Measurements from ENCODE around the gene PRR20B. TPM values are rescaled to one million over a fixed set of nuclear protein-coding genes. Genes with fewer than 3 reads are reported as not detected.
"Not testable (repeated sequence)": the region's sequence is repeated elsewhere in the genome, so short reads cannot be mapped to it uniquely, and the experiment has no call there.

PRR20B gene
- not detected in 2 replicates for total RNA-seq

DNA sequence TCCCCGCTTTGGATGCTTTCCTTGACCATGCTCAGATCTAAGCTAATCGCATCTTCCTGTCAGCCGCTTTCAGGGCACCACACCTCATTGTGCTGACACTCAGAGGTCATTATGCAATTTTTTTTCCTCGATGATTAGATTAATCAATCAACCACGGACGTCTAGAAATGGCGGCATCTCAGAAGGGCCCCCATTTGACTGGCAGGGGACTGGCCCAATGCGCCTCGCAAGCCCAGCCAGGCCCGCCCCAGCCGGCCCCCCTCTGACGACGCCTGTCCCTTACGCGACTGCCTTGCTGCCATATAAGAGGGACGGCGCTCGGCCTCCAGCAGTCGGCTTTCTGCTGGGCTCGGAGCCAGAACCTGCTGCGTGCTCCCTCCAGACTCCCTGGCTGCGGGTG, at the start of gene PRR20B:
Gene PRR20B, plus strand, starts transcription at position 301 of the 400 bp plus-strand sequence. CDS start 387 bp downstream, outside the sequence.
- intact Hi-C loops (cut with micrococcal nuclease): not testable (repeated sequence)

DNA sequence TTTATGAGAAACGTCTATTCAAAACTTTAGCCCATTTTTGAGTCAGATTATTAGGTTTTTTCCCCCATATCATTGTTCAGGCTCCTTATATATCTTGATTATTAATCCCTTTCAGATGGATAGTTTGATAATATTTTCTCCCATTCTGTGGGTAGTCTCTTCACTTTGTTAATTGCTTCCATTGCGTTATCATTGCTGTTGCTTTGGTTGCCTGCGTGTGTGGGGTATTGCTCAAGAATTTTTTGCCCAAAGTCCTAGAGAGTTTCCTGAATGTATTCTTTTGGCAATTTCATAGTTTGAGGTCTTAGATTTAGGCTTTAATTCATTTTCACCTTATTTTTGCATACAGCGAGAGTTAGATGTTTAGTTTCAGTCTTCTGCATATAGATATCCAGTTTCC, 32.3 kb upstream of the PRR20B start:
- intact Hi-C loops (cut with micrococcal nuclease): no loop called here

DNA sequence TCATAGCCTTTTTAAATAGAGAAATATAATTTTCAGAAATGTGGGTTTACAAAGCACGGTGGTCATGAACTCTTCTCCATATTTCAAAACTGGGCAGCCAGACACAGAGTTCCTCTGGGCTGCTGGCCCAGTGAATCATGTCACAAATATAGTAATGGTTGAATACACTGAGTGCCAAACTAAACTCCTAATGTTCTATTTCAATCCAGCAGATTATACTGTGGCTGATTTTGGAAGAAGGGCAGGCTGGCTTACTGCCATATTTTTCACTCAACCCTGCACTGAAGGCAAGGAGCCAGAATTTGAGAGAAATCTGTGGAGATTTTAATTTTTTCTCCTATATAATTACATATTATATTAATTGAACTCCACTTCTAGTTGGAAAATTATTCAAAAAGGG, 23.6 kb upstream of the PRR20B start:
- intact Hi-C loops (cut with micrococcal nuclease): no loop called here

GRCh38 chr13:57128909-57129308, 18.4 kb upstream of the PRR20B start:
- intact Hi-C loops (cut with micrococcal nuclease): no loop called here

GRCh38 chr13:57136093-57136492, 11.2 kb upstream of the PRR20B start:
- intact Hi-C loops (cut with micrococcal nuclease): no loop called here

DNA sequence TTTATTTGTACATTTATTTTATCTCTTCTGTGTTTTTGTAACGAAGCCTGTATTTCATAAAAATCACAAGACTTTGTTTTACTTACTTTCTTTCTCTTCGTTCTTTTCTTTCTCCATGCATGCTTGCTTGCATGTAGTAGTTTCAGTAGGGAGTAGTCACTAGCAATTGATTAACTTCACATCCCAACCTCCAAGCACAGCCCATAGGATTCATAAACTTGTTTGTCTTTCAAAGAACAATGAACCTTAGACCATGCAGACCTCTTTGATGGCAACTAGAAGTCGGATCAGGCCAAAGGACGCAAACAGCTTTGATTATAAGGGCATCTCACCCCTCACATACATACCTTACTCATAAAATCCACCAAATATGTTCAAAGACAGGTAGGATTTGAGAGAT, 9.7 kb upstream of the PRR20B start:
- intact Hi-C loops (cut with micrococcal nuclease): no loop called here

DNA sequence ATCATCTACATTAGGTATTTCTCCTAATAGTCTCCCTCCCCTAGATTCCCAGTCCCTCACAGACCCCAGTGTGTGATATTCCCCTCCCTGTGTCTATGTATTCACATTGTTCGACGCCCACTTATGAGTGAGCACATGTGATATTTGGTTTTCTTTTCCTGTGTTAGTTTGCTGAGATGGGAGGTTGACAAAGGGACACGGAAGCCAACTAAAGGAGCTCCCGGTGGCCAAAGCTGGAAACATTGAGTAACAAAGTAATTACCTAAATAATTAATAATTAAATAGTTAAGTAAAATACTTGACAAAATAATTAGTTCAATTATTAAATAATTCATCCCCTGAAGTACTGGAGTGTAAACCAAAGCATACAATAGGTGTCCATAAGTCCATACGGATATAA, 8.3 kb upstream of the PRR20B start:
- intact Hi-C loops (cut with micrococcal nuclease): no loop called here

- intact Hi-C loops (cut with micrococcal nuclease): not testable (repeated sequence)
These were observed 7.5 kb upstream of the PRR20B start for GRCh38 chr13:57139781-57140180.

DNA sequence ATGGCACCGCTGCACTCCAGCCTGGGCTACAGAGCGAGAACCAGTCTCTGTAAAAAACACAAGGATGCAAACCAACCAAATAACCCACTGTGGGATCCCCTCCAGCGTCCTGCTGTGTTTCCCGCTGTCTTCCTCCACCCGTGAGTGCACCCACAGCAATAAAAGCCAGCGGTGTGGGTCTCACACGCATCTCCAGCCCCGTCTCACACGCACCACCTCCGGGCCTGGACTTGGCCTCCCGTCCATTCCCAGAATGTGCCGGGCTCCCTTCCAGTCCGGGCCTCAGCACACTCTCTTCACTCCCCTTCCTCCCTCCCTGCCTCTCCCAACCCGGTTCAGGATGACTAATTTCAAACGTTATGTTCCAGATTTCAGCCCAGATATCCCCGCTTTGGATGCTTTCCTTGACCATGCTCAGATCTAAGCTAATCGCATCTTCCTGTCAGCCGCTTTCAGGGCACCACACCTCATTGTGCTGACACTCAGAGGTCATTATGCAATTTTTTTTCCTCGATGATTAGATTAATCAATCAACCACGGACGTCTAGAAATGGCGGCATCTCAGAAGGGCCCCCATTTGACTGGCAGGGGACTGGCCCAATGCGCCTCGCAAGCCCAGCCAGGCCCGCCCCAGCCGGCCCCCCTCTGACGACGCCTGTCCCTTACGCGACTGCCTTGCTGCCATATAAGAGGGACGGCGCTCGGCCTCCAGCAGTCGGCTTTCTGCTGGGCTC, 6.9 kb upstream of the PRR20B start, which contains the start of gene PRR20A:
Gene PRR20A, plus strand, starts transcription at position 684 of the 734 bp plus-strand sequence. CDS start 387 bp downstream, outside the sequence.
- intact Hi-C loops (cut with micrococcal nuclease): not testable (repeated sequence)

GRCh38 chr13:57148106-57148505, 818 bp downstream of the PRR20B start:
- intact Hi-C loops (cut with micrococcal nuclease): not testable (repeated sequence)

DNA sequence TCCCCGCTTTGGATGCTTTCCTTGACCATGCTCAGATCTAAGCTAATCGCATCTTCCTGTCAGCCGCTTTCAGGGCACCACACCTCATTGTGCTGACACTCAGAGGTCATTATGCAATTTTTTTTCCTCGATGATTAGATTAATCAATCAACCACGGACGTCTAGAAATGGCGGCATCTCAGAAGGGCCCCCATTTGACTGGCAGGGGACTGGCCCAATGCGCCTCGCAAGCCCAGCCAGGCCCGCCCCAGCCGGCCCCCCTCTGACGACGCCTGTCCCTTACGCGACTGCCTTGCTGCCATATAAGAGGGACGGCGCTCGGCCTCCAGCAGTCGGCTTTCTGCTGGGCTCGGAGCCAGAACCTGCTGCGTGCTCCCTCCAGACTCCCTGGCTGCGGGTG, 6.5 kb downstream of the PRR20B start, which contains the start of gene PRR20C:
Gene PRR20C, plus strand, starts transcription at position 301 of the 400 bp plus-strand sequence. CDS start 387 bp downstream, outside the sequence.
- intact Hi-C loops (cut with micrococcal nuclease): not testable (repeated sequence)

- intact Hi-C loops (cut with micrococcal nuclease): not testable (repeated sequence)
These were observed 13.0 kb downstream of the PRR20B start, which contains the start of gene PRR20D for GRCh38 chr13:57160332-57160731. Gene PRR20D (plus strand): TSS chr13:57160632. CDS start chr13:57161019, 387 bp downstream.

DNA sequence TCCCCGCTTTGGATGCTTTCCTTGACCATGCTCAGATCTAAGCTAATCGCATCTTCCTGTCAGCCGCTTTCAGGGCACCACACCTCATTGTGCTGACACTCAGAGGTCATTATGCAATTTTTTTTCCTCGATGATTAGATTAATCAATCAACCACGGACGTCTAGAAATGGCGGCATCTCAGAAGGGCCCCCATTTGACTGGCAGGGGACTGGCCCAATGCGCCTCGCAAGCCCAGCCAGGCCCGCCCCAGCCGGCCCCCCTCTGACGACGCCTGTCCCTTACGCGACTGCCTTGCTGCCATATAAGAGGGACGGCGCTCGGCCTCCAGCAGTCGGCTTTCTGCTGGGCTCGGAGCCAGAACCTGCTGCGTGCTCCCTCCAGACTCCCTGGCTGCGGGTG, 19.6 kb downstream of the PRR20B start, which contains the start of gene PRR20E:
Gene PRR20E, plus strand, starts transcription at position 301 of the 400 bp plus-strand sequence. CDS start 387 bp downstream, outside the sequence.
- intact Hi-C loops (cut with micrococcal nuclease): not testable (repeated sequence)

- intact Hi-C loops (cut with micrococcal nuclease): no loop called here
These were observed 44.4 kb downstream of the PRR20B start for GRCh38 chr13:57191667-57192066.

Other genes starting within 250 kb of the PRR20B start
- not detected in 2 replicates for gene PRR20A, start 6.6 kb upstream of the PRR20B start, total RNA-seq
- gene PRR20C, start 6.6 kb downstream of the PRR20B start, total RNA-seq: not detected in 2 replicates
- not detected in 2 replicates for gene PRR20D, start 13.1 kb downstream of the PRR20B start, total RNA-seq
- not detected in 2 replicates for gene PRR20E, start 19.7 kb downstream of the PRR20B start, total RNA-seq